IMR-90 (cell line): ENCODE measurements around the gene TENM4. TPM values are rescaled to one million over a fixed set of nuclear protein-coding genes. Genes with fewer than 3 reads are reported as not detected.

Source experiments
- ATAC-seq: fragments of 200-7000 bp; cut with Tn5 transposase; 2 replicates; pipeline ENCODE4 v1.9.1; 2020; ENCODE audit warnings: low read depth, mild to moderate bottlenecking, moderate library complexity
- BruUV-seq: library from RNA; stranded (reverse); fragments of 400-500 nt; replicated peaks from 2 replicates; lab custom pipeline; 2021; lab: Mats Ljungman, UMichigan
- CTCF ChIA-PET: fragments of 300-600 bp; formaldehyde crosslinking; extraction: SDS; loops from one replicate; lab custom pipeline; 2021; ENCODE audit warnings: antibody characterized with exemption; lab: Yijun Ruan, JAX
- POLR2A ChIA-PET: fragments of 300-600 bp; sonication (Branson Sonifier 250); formaldehyde crosslinking; loops from one replicate; lab custom pipeline; 2022; ENCODE audit warnings: antibody characterized with exemption; ENCODE audit not compliant: unreplicated experiment; lab: Charles Lee
- DNase-seq: peaks from one replicate; pipeline ENCODE4 v3.0.0; 2013
- H2AFZ ChIP-seq: replicated peaks from 2 replicates; pipeline ENCODE3; 2013; ENCODE audit warnings: low read length, mild to moderate bottlenecking; ENCODE audit not compliant: poor library complexity
- H2AK5ac ChIP-seq: 2 replicates; pipeline ENCODE4 v1.6.1; 2013; ENCODE audit warnings: low read depth, low read length, inconsistent platforms
- H2AK9ac ChIP-seq: replicated peaks from 2 replicates; pipeline ENCODE3; 2013; ENCODE audit warnings: mild to moderate bottlenecking, low read depth, low read length, moderate library complexity; ENCODE audit not compliant: poor library complexity
- H2BK120ac ChIP-seq: 2 replicates; pipeline ENCODE4 v1.6.1; 2013; ENCODE audit warnings: low read depth, low read length, inconsistent platforms
- H2BK15ac ChIP-seq: 3 replicates; pipeline ENCODE4 v1.6.1; 2013; ENCODE audit warnings: low read depth, low read length, inconsistent platforms
- H2BK20ac ChIP-seq: 2 replicates; pipeline ENCODE4 v1.6.1; 2013; ENCODE audit warnings: low read depth, mild to moderate bottlenecking, inconsistent platforms, low read length, moderate library complexity
- H2BK5ac ChIP-seq: 2 replicates; pipeline ENCODE4 v1.6.1; 2013; ENCODE audit warnings: mild to moderate bottlenecking, low read depth, low read length, inconsistent platforms; ENCODE audit not compliant: poor library complexity, severe bottlenecking
- H3K14ac ChIP-seq: replicated peaks from 2 replicates; pipeline ENCODE4 v1.6.1; 2013; ENCODE audit warnings: low read depth, low read length, inconsistent platforms
- H3K18ac ChIP-seq: 2 replicates; pipeline ENCODE4 v1.6.1; 2013; ENCODE audit warnings: low read depth, low read length, control low read depth
- H3K23ac ChIP-seq: 2 replicates; pipeline ENCODE4 v1.6.1; 2013; ENCODE audit warnings: low read depth, low read length, inconsistent platforms
- H3K27ac ChIP-seq: 2 replicates; pipeline ENCODE4 v1.5.1; 2013; ENCODE audit warnings: mild to moderate bottlenecking, control low read depth, low read length; ENCODE audit not compliant: insufficient read depth
- H3K27me3 ChIP-seq: 2 replicates; pipeline ENCODE4 v1.6.1; 2013; ENCODE audit warnings: low read length; ENCODE audit not compliant: control insufficient read depth, insufficient read depth
- H3K36me3 ChIP-seq: 2 replicates; pipeline ENCODE4 v1.6.1; 2013; ENCODE audit warnings: low read length, mixed read lengths; ENCODE audit not compliant: control insufficient read depth, insufficient read depth
- H3K4ac ChIP-seq: 2 replicates; pipeline ENCODE4 v1.6.1; 2013; ENCODE audit warnings: low read depth, low read length, inconsistent platforms
- H3K4me1 ChIP-seq: 2 replicates; pipeline ENCODE4 v1.6.1; 2013; ENCODE audit warnings: low read length, mixed read lengths; ENCODE audit not compliant: control insufficient read depth, insufficient read depth
- H3K4me2 ChIP-seq: 2 replicates; pipeline ENCODE4 v1.6.1; 2013; ENCODE audit warnings: low read depth, mild to moderate bottlenecking, control low read depth, low read length, moderate library complexity
- H3K4me3 ChIP-seq: 2 replicates; pipeline ENCODE4 v1.5.1; 2013; ENCODE audit warnings: low read depth, mild to moderate bottlenecking, control low read depth, low read length, moderate library complexity; ENCODE audit not compliant: insufficient read depth
- H3K56ac ChIP-seq: 2 replicates; pipeline ENCODE4 v1.6.1; 2013; ENCODE audit warnings: low read length, inconsistent platforms; ENCODE audit not compliant: insufficient read depth; ENCODE audit errors: extremely low read depth
- H3K79me1 ChIP-seq, 2 experiments: 2 replicates each; pipeline ENCODE4 v1.6.1; 2013; ENCODE audit warnings: low read length in 2 of 2, inconsistent platforms in 1 of 2, low read depth in 1 of 2
- H3K9ac ChIP-seq: 2 replicates; pipeline ENCODE4 v1.6.1; 2013; ENCODE audit warnings: low read depth, low read length, control low read depth
- H3K9me1 ChIP-seq: 2 replicates; pipeline ENCODE4 v1.6.1; 2013; ENCODE audit warnings: low read length, inconsistent platforms; ENCODE audit not compliant: insufficient read depth
- H3K9me3 ChIP-seq: 2 replicates; pipeline ENCODE4 v1.6.1; 2013; ENCODE audit warnings: low read length; ENCODE audit not compliant: control insufficient read depth, insufficient read depth
- H4K20me1 ChIP-seq: 2 replicates; pipeline ENCODE4 v1.6.1; 2013; ENCODE audit warnings: low read length, inconsistent platforms; ENCODE audit not compliant: insufficient read depth
- H4K5ac ChIP-seq: 2 replicates; pipeline ENCODE4 v1.6.1; 2013; ENCODE audit warnings: mild to moderate bottlenecking, low read depth, low read length, control low read depth
- H4K8ac ChIP-seq, 2 experiments: 2 replicates each; pipeline ENCODE4 v1.6.1; 2013; ENCODE audit warnings: low read depth in 2 of 2, low read length in 2 of 2, control low read depth in 1 of 2, inconsistent platforms in 1 of 2
- H4K91ac ChIP-seq: 2 replicates; pipeline ENCODE4 v1.6.1; 2013; ENCODE audit warnings: low read depth, low read length, inconsistent platforms; ENCODE audit not compliant: insufficient read depth
- RCOR1 ChIP-seq: IDR thresholded peaks from 2 replicates; pipeline ENCODE4 v1.6.1; 2012; ENCODE audit warnings: mild to moderate bottlenecking, low read length, improper control_type of control experiment; ENCODE audit not compliant: insufficient replicate concordance
- WGBS, 2 experiments: methylation state at CpG; one replicate each; pipeline versions ENCODE4 v1.1.5 to v1.1.7; 2013; ENCODE audit warnings: missing lambda C conversion rate in 2 of 2; ENCODE audit not compliant: insufficient read length in 1 of 2; ENCODE audit errors: extremely low coverage in 2 of 2; 5-methylcytosine and 5-hydroxymethylcytosine counted together
- dilution Hi-C: fragments of 300-500 bp; cut with HindIII; formaldehyde crosslinking; loops from one replicate; pipeline ENCODE4 v1.14.3; 2018; ENCODE audit warnings: low sequenced_read_pairs; ENCODE audit not compliant: unreplicated experiment
- in situ Hi-C: fragments of 300-500 bp; cut with MboI; formaldehyde crosslinking; loops from 3 replicates; pipeline ENCODE4 v1.14.3; 2019; ENCODE audit warnings: low sequenced_read_pairs, inconsistent platforms, mixed read lengths
- intact Hi-C: fragments of 100-400 bp; cut with micrococcal nuclease; formaldehyde crosslinking; loops from 2 replicates; pipeline ENCODE4 v1.10.0; 2022
- polyA plus RNA-seq, 3 experiments: library from polyadenylated mRNA; depleted of rRNA; stranded (reverse); fragments of >200 nt; gene quantifications; 2 replicates each; pipeline ENCODE4 v1.2.3, GENCODE V29; 2012; ENCODE audit warnings: low replicate concordance in 1 of 3
- total RNA-seq: library from RNA; depleted of rRNA; stranded (reverse); fragments of >200 nt; gene quantifications from 2 replicates; pipeline ENCODE4 v1.2.3, GENCODE V29; 2012

Gene TENM4
- total and polyA plus RNA-seq, 2 of the 4 experiments (the other 2 are of a cell fraction): 7.4 to 9.0 TPM

DNA sequence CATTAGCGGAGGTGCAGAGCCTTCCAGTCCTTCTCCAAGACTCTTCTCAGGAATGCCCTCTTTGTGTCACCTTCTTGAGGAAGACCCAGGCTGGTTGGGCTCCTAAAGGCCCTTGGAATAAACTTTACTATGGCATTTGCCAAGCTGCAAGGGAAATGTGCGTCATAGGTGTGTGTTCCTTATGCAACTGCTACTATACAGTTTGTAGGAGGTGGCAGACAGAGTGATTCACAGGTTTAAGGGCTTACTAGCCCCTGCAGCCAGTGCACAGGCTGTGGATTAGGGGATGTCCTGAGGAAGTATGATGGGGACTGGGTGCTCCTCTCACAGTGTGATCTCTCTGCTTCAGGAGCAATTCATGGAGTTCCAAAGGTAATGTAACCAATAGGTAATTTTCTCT lies 74.6 kb downstream of the TENM4 start:
- ATAC-seq: no peak
- CTCF ChIA-PET: no interaction called here
- BruUV-seq: no TSS peak

More for the DNA sequence above, 74.6 kb downstream of the TENM4 start:
- no peak overlapping the region for H3K14ac ChIP-seq
- H2BK15ac ChIP-seq: no peak overlapping the region
- H2BK120ac ChIP-seq: no peak overlapping the region
- WGBS, 2 experiments: no CpG with 5 or more reads among the region's 2 CpGs
- intact Hi-C loops: no loop called here
- DNase-seq: no peak
- H3K9me1 ChIP-seq: no peaks in the 10 kb centered on the region
- POLR2A ChIA-PET: no interaction called here
- no peak overlapping the region for H2AK9ac ChIP-seq
- H3K27ac ChIP-seq: no peak overlapping the region
- no peak overlapping the region for H2AFZ ChIP-seq
- H2AK5ac ChIP-seq: no peak overlapping the region
- no peak overlapping the region for H3K4me3 ChIP-seq
- no peak overlapping the region for H4K91ac ChIP-seq
- H4K5ac ChIP-seq: no peak overlapping the region
- H3K27me3 ChIP-seq: no peaks in the 10 kb centered on the region
- H2BK5ac ChIP-seq: no peak overlapping the region
- H4K8ac ChIP-seq: no peak overlapping the region
- no peaks in the 10 kb centered on the region for H3K4me1 ChIP-seq
- no peak overlapping the region for H3K56ac ChIP-seq
- H3K4ac ChIP-seq: no peak overlapping the region
- H3K4me2 ChIP-seq: no peak overlapping the region
- no peak overlapping the region for H3K9ac ChIP-seq
- H3K79me1 ChIP-seq: peaks cover 0 to 8% of the 10 kb centered on the region in 2 experiments; a peak in 1 of 4 replicates
- in situ Hi-C loops: no loop called here
- no peak for TF ChIP-seq RCOR1
- no peaks in the 10 kb centered on the region for H4K20me1 ChIP-seq
- no peak overlapping the region for H2BK20ac ChIP-seq
- no peak overlapping the region for H3K23ac ChIP-seq
- H3K36me3 ChIP-seq: no peaks in the 10 kb centered on the region; the same call in 1 of the 2 replicates
- dilution Hi-C loops: no loop called here
- no peak overlapping the region for H3K18ac ChIP-seq
- no peaks in the 10 kb centered on the region for H3K9me3 ChIP-seq
